ENCODE measurements around the gene NDUFAB1. TPM values are rescaled to one million over a fixed set of nuclear protein-coding genes. Genes with fewer than 3 reads are reported as not detected.
A peak's percentile ranks its signal among the peaks of the same experiment; 100 is the strongest.

Gene NDUFAB1
- total and polyA plus RNA-seq, 2 of the 13 experiments (the other 11 are each of a cell fraction or from before 2014, with no cell fraction given), result 221 to 601 TPM

GRCh38 chr16:23597003-23597756 lies 1.1 kb upstream of the NDUFAB1 start (continued):
- TF ChIP-seq ZNF572 (CRISPR knock-in tag; IDR thresholded peaks at IDR 0.05), result peak; percentile 88; the same call in 1 of the 2 replicates
- TF ChIP-seq ZNF101 (CRISPR knock-in tag; IDR thresholded peaks at IDR 0.05; ENCODE audit: borderline replicate concordance, low read depth), result no peak
- TF ChIP-seq ZNF576 (CRISPR knock-in tag; IDR thresholded peaks at IDR 0.05), result no peak
- no peak for TF ChIP-seq SOX13 (IDR thresholded peaks at IDR 0.05)
- TF ChIP-seq SOX13 (CRISPR knock-in tag; conservative IDR thresholded peaks at IDR 0.05 in 1 of 2, IDR thresholded peaks at IDR 0.05 in 1 of 2), result 0 out of 4 replicates have a peak, but pooled peaks of 1 of the 2 experiments have one; percentile 16
- TF ChIP-seq, protein P1, sequence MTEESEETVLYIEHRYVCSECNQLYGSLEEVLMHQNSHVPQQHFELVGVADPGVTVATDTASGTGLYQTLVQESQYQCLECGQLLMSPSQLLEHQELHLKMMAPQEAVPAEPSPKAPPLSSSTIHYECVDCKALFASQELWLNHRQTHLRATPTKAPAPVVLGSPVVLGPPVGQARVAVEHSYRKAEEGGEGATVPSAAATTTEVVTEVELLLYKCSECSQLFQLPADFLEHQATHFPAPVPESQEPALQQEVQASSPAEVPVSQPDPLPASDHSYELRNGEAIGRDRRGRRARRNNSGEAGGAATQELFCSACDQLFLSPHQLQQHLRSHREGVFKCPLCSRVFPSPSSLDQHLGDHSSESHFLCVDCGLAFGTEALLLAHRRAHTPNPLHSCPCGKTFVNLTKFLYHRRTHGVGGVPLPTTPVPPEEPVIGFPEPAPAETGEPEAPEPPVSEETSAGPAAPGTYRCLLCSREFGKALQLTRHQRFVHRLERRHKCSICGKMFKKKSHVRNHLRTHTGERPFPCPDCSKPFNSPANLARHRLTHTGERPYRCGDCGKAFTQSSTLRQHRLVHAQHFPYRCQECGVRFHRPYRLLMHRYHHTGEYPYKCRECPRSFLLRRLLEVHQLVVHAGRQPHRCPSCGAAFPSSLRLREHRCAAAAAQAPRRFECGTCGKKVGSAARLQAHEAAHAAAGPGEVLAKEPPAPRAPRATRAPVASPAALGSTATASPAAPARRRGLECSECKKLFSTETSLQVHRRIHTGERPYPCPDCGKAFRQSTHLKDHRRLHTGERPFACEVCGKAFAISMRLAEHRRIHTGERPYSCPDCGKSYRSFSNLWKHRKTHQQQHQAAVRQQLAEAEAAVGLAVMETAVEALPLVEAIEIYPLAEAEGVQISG (CRISPR knock-in tag; IDR thresholded peaks at IDR 0.05), result no peak
- TF ChIP-seq, protein P2, sequence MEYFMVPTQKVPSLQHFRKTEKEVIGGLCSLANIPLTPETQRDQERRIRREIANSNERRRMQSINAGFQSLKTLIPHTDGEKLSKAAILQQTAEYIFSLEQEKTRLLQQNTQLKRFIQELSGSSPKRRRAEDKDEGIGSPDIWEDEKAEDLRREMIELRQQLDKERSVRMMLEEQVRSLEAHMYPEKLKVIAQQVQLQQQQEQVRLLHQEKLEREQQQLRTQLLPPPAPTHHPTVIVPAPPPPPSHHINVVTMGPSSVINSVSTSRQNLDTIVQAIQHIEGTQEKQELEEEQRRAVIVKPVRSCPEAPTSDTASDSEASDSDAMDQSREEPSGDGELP (IDR thresholded peaks at IDR 0.05; ENCODE audit: borderline replicate concordance, low read depth), result peak; percentile 84; the same call in 1 of the 2 replicates
- TF ChIP-seq, protein P3, sequence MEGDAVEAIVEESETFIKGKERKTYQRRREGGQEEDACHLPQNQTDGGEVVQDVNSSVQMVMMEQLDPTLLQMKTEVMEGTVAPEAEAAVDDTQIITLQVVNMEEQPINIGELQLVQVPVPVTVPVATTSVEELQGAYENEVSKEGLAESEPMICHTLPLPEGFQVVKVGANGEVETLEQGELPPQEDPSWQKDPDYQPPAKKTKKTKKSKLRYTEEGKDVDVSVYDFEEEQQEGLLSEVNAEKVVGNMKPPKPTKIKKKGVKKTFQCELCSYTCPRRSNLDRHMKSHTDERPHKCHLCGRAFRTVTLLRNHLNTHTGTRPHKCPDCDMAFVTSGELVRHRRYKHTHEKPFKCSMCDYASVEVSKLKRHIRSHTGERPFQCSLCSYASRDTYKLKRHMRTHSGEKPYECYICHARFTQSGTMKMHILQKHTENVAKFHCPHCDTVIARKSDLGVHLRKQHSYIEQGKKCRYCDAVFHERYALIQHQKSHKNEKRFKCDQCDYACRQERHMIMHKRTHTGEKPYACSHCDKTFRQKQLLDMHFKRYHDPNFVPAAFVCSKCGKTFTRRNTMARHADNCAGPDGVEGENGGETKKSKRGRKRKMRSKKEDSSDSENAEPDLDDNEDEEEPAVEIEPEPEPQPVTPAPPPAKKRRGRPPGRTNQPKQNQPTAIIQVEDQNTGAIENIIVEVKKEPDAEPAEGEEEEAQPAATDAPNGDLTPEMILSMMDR (CRISPR knock-in tag; IDR thresholded peaks at IDR 0.05), result peak; percentile 64
- peak; percentile 73; the same call in 1 of the 2 replicates for TF ChIP-seq MEIS2 (CRISPR knock-in tag; IDR thresholded peaks at IDR 0.05)
- TF ChIP-seq EED (CRISPR knock-in tag; IDR thresholded peaks at IDR 0.05), result no peak
- no peak for TF ChIP-seq SP1 (IDR thresholded peaks at IDR 0.05)
- no peak for TF ChIP-seq SP1 (CRISPR knock-in tag; IDR thresholded peaks at IDR 0.05)
- TF ChIP-seq ZFX (CRISPR knock-in tag; IDR thresholded peaks at IDR 0.05; ENCODE audit: low read depth), result 0 out of 2 replicates have a peak, but pooled peaks have one; percentile 16
- TF ChIP-seq, protein P4, sequence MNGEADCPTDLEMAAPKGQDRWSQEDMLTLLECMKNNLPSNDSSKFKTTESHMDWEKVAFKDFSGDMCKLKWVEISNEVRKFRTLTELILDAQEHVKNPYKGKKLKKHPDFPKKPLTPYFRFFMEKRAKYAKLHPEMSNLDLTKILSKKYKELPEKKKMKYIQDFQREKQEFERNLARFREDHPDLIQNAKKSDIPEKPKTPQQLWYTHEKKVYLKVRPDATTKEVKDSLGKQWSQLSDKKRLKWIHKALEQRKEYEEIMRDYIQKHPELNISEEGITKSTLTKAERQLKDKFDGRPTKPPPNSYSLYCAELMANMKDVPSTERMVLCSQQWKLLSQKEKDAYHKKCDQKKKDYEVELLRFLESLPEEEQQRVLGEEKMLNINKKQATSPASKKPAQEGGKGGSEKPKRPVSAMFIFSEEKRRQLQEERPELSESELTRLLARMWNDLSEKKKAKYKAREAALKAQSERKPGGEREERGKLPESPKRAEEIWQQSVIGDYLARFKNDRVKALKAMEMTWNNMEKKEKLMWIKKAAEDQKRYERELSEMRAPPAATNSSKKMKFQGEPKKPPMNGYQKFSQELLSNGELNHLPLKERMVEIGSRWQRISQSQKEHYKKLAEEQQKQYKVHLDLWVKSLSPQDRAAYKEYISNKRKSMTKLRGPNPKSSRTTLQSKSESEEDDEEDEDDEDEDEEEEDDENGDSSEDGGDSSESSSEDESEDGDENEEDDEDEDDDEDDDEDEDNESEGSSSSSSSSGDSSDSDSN (CRISPR knock-in tag; IDR thresholded peaks at IDR 0.05), result 0 out of 2 replicates have a peak, but pooled peaks have one; percentile 14
- peak in 1 of 2 experiments; percentile 81; a peak in 1 of 4 replicates for TF ChIP-seq HMGXB4 (CRISPR knock-in tag; IDR thresholded peaks at IDR 0.05; ENCODE audit: borderline replicate concordance in 1 of 2, low read depth in 1 of 2)
- TF ChIP-seq, protein P5, sequence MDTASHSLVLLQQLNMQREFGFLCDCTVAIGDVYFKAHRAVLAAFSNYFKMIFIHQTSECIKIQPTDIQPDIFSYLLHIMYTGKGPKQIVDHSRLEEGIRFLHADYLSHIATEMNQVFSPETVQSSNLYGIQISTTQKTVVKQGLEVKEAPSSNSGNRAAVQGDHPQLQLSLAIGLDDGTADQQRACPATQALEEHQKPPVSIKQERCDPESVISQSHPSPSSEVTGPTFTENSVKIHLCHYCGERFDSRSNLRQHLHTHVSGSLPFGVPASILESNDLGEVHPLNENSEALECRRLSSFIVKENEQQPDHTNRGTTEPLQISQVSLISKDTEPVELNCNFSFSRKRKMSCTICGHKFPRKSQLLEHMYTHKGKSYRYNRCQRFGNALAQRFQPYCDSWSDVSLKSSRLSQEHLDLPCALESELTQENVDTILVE (CRISPR knock-in tag; IDR thresholded peaks at IDR 0.05), result no peak
- TF ChIP-seq KLF11 (CRISPR knock-in tag; IDR thresholded peaks at IDR 0.05), result no peak

Data from HepG2 (cell line).